ENCODE measurements around the gene WWC2. TPM values are rescaled to one million over a fixed set of nuclear protein-coding genes. Genes with fewer than 3 reads are reported as not detected.

WWC2 gene
- total RNA-seq, 1 experiment from 2014 or later, result 80.3 TPM

DNA sequence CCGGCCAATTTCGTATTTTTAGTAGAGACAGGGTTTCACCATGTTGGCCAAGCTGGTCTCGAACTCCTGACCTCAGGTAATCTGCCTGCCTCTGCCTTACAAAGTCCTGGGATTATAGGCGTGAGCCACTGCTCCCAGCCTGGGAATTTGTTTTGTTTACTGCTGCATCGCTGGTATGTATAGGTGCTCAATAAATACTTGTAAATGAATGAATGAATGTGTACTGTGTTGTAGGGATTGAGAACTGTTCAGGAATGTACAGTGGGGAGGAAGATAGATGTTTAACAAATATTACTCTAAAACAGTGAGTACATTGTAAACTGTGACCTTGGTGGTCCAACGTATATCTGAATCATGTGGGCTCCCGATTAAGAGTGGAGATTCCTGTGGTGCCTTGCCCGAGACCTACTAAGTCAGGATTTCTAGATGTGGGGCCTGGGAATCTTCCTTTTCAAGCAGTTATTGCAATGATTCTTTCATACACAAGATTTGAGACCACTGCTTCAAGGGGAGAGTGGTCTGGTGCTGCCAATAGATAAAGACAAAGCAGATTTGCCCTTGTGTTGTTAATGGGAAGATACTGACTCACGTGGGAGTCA lies 41.0 kb downstream of the WWC2 start:
- peak overlapping the region; percentile 59; the same call in 1 of the 2 replicates for H3K27ac ChIP-seq (ENCODE audit: low read length)
- ChIA-PET POLR2A (no interaction called here), CTCF (no interaction called here)
- in situ Hi-C loops (cut with HindIII; ENCODE audit: low pct_unique_long_range_greater_than_20kb, low sequenced_read_pairs) (no loop called here), intact Hi-C loops (cut with micrococcal nuclease; ENCODE audit: unreplicated experiment) (no loop called here)
- H3K27me3 ChIP-seq (ENCODE audit: control insufficient read depth, insufficient read depth, low read length), result no peaks in the 10 kb centered on the region
- no peak overlapping the region for H3K4me3 ChIP-seq (ENCODE audit: low read depth in 2 of 2, low read length in 2 of 2)
- BruUV-seq (replicated peaks), result no TSS peak
- peak; percentile 31; the same call in 1 of the 2 replicates for ATAC-seq
- TF ChIP-seq POLR2AphosphoS5 (IDR thresholded peaks at IDR 0.05; ENCODE audit: low read depth, low read length) (no peak), TCF7L2 (IDR thresholded peaks at IDR 0.05; ENCODE audit: low read depth, low read length) (no peak), SIN3A (IDR thresholded peaks at IDR 0.05; ENCODE audit: borderline replicate concordance, insufficient read depth, low read depth, low read length) (no peak)
- TF ChIP-seq, protein P1, sequence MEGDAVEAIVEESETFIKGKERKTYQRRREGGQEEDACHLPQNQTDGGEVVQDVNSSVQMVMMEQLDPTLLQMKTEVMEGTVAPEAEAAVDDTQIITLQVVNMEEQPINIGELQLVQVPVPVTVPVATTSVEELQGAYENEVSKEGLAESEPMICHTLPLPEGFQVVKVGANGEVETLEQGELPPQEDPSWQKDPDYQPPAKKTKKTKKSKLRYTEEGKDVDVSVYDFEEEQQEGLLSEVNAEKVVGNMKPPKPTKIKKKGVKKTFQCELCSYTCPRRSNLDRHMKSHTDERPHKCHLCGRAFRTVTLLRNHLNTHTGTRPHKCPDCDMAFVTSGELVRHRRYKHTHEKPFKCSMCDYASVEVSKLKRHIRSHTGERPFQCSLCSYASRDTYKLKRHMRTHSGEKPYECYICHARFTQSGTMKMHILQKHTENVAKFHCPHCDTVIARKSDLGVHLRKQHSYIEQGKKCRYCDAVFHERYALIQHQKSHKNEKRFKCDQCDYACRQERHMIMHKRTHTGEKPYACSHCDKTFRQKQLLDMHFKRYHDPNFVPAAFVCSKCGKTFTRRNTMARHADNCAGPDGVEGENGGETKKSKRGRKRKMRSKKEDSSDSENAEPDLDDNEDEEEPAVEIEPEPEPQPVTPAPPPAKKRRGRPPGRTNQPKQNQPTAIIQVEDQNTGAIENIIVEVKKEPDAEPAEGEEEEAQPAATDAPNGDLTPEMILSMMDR (IDR thresholded peaks at IDR 0.05), result no peak
- TF ChIP-seq, protein P2, sequence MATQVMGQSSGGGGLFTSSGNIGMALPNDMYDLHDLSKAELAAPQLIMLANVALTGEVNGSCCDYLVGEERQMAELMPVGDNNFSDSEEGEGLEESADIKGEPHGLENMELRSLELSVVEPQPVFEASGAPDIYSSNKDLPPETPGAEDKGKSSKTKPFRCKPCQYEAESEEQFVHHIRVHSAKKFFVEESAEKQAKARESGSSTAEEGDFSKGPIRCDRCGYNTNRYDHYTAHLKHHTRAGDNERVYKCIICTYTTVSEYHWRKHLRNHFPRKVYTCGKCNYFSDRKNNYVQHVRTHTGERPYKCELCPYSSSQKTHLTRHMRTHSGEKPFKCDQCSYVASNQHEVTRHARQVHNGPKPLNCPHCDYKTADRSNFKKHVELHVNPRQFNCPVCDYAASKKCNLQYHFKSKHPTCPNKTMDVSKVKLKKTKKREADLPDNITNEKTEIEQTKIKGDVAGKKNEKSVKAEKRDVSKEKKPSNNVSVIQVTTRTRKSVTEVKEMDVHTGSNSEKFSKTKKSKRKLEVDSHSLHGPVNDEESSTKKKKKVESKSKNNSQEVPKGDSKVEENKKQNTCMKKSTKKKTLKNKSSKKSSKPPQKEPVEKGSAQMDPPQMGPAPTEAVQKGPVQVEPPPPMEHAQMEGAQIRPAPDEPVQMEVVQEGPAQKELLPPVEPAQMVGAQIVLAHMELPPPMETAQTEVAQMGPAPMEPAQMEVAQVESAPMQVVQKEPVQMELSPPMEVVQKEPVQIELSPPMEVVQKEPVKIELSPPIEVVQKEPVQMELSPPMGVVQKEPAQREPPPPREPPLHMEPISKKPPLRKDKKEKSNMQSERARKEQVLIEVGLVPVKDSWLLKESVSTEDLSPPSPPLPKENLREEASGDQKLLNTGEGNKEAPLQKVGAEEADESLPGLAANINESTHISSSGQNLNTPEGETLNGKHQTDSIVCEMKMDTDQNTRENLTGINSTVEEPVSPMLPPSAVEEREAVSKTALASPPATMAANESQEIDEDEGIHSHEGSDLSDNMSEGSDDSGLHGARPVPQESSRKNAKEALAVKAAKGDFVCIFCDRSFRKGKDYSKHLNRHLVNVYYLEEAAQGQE (IDR thresholded peaks at IDR 0.05; ENCODE audit: insufficient read depth in 1 of 2, low read depth in 2 of 2, low read length in 1 of 2), result no peak
- H3K36me3 ChIP-seq (ENCODE audit: control insufficient read depth, insufficient read depth, low read length), result no peaks in the 10 kb centered on the region
- H3K9me3 ChIP-seq (ENCODE audit: control insufficient read depth, insufficient read depth, low read depth, low read length), result no peaks in the 10 kb centered on the region
- no peak for DNase-seq (ENCODE audit: low read depth, low spot score)
- H3K4me1 ChIP-seq (ENCODE audit: control insufficient read depth, insufficient read depth, low read length), result peaks cover 42% of the 10 kb centered on the region

DNA sequence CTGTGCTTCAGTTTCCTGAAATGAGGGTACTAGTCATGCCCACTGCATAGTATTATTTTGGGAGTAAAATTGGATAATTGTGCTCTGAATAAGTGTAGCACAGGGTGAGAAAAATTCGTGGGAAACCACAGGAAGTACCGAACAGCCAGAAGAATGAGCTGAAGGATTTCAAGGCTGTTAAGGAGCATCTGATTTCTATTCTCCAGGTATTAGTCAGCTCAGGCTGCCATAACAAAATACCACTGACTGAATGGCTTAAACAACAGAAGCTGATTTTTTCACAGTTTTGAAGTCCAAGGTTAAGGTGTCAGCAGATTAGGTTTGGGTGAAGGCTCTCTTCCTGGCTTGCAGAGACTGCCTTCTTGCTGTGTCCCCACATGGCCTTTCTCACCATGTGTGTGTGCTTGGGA lies 41.9 kb downstream of the WWC2 start:
- BruUV-seq (replicated peaks), result no TSS peak
- POLR2A ChIA-PET, result no interaction called here
- in situ Hi-C loops (cut with HindIII; ENCODE audit: low pct_unique_long_range_greater_than_20kb, low sequenced_read_pairs) (no loop called here), intact Hi-C loops (cut with micrococcal nuclease; ENCODE audit: unreplicated experiment) (no loop called here)
- H3K27ac ChIP-seq (ENCODE audit: low read length), result 0 out of 2 replicates have a peak overlapping the region, but pooled peaks have one; percentile 57
- H3K9me3 ChIP-seq (ENCODE audit: control insufficient read depth, insufficient read depth, low read depth, low read length), result no peaks in the 10 kb centered on the region
- CTCF ChIA-PET, result no interaction called here
- TF ChIP-seq POLR2AphosphoS5 (IDR thresholded peaks at IDR 0.05; ENCODE audit: low read depth, low read length), result no peak
- TF ChIP-seq, protein P1 (IDR thresholded peaks at IDR 0.05), result no peak
- no peak for TF ChIP-seq SIN3A (IDR thresholded peaks at IDR 0.05; ENCODE audit: borderline replicate concordance, insufficient read depth, low read depth, low read length)
- TF ChIP-seq TCF7L2 (IDR thresholded peaks at IDR 0.05; ENCODE audit: low read depth, low read length), result no peak
- TF ChIP-seq, protein P2 (IDR thresholded peaks at IDR 0.05; ENCODE audit: insufficient read depth in 1 of 2, low read depth in 2 of 2, low read length in 1 of 2), result no peak
- H3K36me3 ChIP-seq (ENCODE audit: control insufficient read depth, insufficient read depth, low read length), result no peaks in the 10 kb centered on the region
- no peak overlapping the region for H3K4me3 ChIP-seq (ENCODE audit: low read depth in 2 of 2, low read length in 2 of 2)
- ATAC-seq (peak; percentile 33; the same call in 1 of the 2 replicates), DNase-seq (ENCODE audit: low read depth, low spot score) (no peak)
- H3K4me1 ChIP-seq (ENCODE audit: control insufficient read depth, insufficient read depth, low read length), result peaks cover 49% of the 10 kb centered on the region
- no peaks in the 10 kb centered on the region for H3K27me3 ChIP-seq (ENCODE audit: control insufficient read depth, insufficient read depth, low read length)
